KMS-11 (cell line): ENCODE measurements around the gene C16orf89.
"Not testable (repeated sequence)": the region's sequence is repeated elsewhere in the genome, so short reads cannot be mapped to it uniquely, and the experiment has no call there.

Experiments used
- H2AFZ ChIP-seq: fragments of 200-600 bp; sonication (generic); 2 replicates; pipeline ENCODE4 v1.6.1; 2016; ENCODE audit warnings: antibody characterized with exemption, mixed run types, low read depth
- H3K27ac ChIP-seq: fragments of 200-600 bp; sonication (generic); 2 replicates; pipeline ENCODE4 v1.6.1; 2016; ENCODE audit warnings: mild to moderate bottlenecking, mixed run types
- H3K27me3 ChIP-seq: fragments of 200-600 bp; sonication (generic); 2 replicates; pipeline ENCODE4 v1.6.1; 2017; ENCODE audit warnings: mild to moderate bottlenecking, low read depth, mixed run types, moderate library complexity; ENCODE audit not compliant: insufficient read depth
- H3K36me3 ChIP-seq: fragments of 200-600 bp; sonication (generic); 2 replicates; pipeline ENCODE4 v1.6.1; 2017; ENCODE audit warnings: mild to moderate bottlenecking, mixed run types; ENCODE audit not compliant: insufficient read depth
- H3K4me1 ChIP-seq: fragments of 200-600 bp; sonication (generic); 2 replicates; pipeline ENCODE4 v1.6.1; 2016; ENCODE audit warnings: mild to moderate bottlenecking, low read depth, mixed run types; ENCODE audit not compliant: poor library complexity, severe bottlenecking
- H3K4me2 ChIP-seq: fragments of 200-600 bp; sonication (generic); 2 replicates; pipeline ENCODE4 v1.7.0; 2016; ENCODE audit warnings: mild to moderate bottlenecking, mixed run types
- H3K4me3 ChIP-seq: fragments of 200-600 bp; sonication (generic); IDR thresholded peaks from 2 replicates; pipeline ENCODE4 v1.6.1; 2017; ENCODE audit warnings: low read depth, low read length, mixed read lengths; ENCODE audit not compliant: insufficient read depth
- H3K79me2 ChIP-seq: fragments of 200-600 bp; sonication (generic); 2 replicates; pipeline ENCODE4 v1.6.1; 2016; ENCODE audit warnings: low read depth, mixed run types; ENCODE audit not compliant: insufficient read depth
- H3K9ac ChIP-seq: fragments of 200-600 bp; sonication (generic); 2 replicates; pipeline ENCODE4 v1.6.1; 2016; ENCODE audit warnings: mild to moderate bottlenecking, mixed run types
- H4K20me1 ChIP-seq: fragments of 200-600 bp; sonication (generic); 2 replicates; pipeline ENCODE4 v1.6.1; 2016; ENCODE audit warnings: mild to moderate bottlenecking, mixed run types; ENCODE audit not compliant: insufficient read depth

Gene C16orf89

DNA sequence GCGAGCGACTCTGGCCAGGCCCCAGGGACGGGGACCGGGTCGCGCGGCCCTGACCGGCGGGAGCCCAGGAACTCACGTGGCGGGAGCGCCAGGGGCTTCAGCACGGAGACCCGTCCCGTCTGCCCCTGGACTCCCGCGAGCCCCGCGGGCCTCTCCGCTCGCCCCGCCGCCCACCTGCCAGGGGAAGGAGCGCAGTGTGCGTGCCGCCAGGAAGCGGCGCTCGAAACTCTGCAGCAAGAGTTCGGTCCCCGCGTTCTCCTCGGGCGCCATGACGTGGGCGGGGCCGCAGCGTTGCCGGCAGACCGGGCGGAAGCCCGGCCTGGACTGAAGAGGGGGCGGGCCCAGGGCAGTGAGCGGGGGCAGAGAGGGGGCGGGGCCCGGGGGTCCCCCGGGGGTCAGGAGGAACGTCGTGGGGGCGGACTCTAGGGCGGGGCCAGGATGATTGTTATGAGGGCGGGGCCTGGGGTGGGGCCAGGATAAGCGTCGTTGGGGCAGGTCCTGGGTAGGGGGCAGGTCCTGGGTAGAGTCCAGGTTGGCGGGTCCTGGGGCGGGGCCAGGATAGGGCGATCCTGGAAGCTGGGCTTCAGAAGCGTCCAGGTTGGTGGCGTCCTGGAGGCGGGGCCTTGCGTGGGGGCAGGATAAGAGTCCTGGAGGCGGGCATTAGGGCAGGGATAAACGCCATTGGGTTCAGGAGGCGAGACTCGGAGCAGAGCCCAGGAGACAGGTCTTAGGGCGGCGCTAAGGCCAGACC lies 31.9 kb upstream of the C16orf89 start, which contains the start of gene EEF2KMT:
Gene EEF2KMT, minus strand, starts transcription at position 326 of the 751 bp plus-strand sequence. Its CDS starts 56 bp downstream, at position 270.
- peak within 1 kb of the TSS; percentile 60 for H3K27ac ChIP-seq
- not testable (repeated sequence) for H3K36me3 ChIP-seq, H4K20me1 ChIP-seq, H3K4me3 ChIP-seq, H3K27me3 ChIP-seq
- H3K4me1 ChIP-seq: peaks cover 45% of the 10 kb centered on the region
- peak within 1 kb of the TSS; percentile 71 for H3K9ac ChIP-seq
- H3K79me2 ChIP-seq: peaks cover 11% of the 10 kb centered on the region; the same call in 1 of the 2 replicates
- H2AFZ ChIP-seq: peak within 1 kb of the TSS; percentile 59
- peak within 1 kb of the TSS; percentile 90 for H3K4me2 ChIP-seq

- Histone ChIP-seq H3K4me1 (peaks cover 51% of the 10 kb centered on the region), H3K9ac (peak overlapping the region; percentile 71), H3K79me2 (peaks cover 11% of the 10 kb centered on the region; the same call in 1 of the 2 replicates), H3K4me2 (peak overlapping the region; percentile 90), H2AFZ (peak overlapping the region; percentile 41), H3K27ac (peak overlapping the region; percentile 60)
- not testable (repeated sequence) for H4K20me1 ChIP-seq, H3K36me3 ChIP-seq, H3K27me3 ChIP-seq, H3K4me3 ChIP-seq
These were observed 31.3 kb upstream of the C16orf89 start for GRCh38 chr16:5097061-5097469.

GRCh38 chr16:5096437-5097060 lies 30.8 kb upstream of the C16orf89 start:
- not testable (repeated sequence) for H2AFZ ChIP-seq, H3K27me3 ChIP-seq, H4K20me1 ChIP-seq, H3K4me3 ChIP-seq, H3K36me3 ChIP-seq
- H3K79me2 ChIP-seq: peaks cover 11% of the 10 kb centered on the region; the same call in 1 of the 2 replicates
- peaks cover 54% of the 10 kb centered on the region for H3K4me1 ChIP-seq
- H3K27ac ChIP-seq: peak overlapping the region; percentile 60
- peak overlapping the region; percentile 71 for H3K9ac ChIP-seq
- H3K4me2 ChIP-seq: peak overlapping the region; percentile 90

DNA sequence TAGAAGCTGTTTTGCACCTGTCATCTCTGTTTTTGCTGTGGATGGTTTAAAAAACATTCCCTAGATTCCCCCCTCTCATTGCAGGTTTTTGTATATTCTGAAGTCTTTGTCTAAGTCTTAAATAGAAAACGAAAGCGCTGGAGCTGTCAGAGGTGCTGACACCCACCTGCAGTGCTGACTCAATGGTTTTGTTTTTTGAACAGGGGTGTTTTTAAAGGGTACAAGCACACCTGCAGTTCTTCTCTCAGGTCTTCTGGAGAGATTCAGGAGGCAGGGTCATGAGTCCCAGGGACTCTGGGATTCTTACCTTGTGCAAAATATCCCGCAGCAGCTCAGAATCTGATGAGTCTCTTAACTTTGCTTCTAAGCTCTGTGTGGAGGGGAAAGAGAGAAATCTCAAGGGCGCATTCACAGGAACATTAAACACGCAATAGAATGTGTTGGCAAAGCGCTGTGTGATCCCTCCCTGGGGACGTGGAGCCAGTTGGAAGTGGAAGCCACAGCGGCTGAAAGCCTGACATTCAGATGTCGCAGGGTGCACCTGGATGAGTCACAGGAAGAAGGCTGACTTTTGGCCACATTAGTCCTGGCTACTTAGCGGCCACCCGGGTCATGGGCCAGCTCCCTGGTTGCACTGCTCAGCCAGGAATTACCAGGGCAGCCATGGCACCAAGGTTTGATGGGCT lies 29.5 kb upstream of the C16orf89 start:
- H3K4me2 ChIP-seq: peak overlapping the region; percentile 66
- H3K27ac ChIP-seq: peak overlapping the region; percentile 60
- H3K36me3 ChIP-seq, H3K9ac ChIP-seq, H3K4me3 ChIP-seq, H4K20me1 ChIP-seq, H2AFZ ChIP-seq, H3K27me3 ChIP-seq: not testable (repeated sequence)
- peaks cover 11% of the 10 kb centered on the region; the same call in 1 of the 2 replicates for H3K79me2 ChIP-seq
- peaks cover 54% of the 10 kb centered on the region for H3K4me1 ChIP-seq

DNA sequence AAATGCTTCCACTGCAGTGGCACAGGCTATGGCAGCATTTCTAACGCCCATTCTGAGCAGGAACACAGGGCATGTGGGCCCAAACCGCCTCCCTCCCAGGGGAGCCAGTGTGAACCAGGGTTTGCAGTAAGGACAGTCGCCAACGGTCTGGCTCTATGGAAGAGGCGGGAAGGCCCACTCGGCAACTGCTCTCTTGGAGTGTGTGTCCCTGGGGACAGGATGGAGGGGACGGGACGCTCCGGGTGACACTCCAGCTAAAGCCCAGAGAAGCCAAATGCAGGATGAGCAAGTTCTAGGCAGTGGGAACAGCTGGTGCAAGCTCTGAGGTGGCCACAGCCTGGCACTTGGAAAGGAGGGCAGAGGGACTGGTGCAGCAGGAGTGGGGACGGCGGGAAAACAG lies 28.0 kb upstream of the C16orf89 start:
- H3K4me3 ChIP-seq, H3K27me3 ChIP-seq, H2AFZ ChIP-seq, H4K20me1 ChIP-seq, H3K36me3 ChIP-seq, H3K9ac ChIP-seq: not testable (repeated sequence)
- H3K27ac ChIP-seq: peak overlapping the region; percentile 66; the same call in 1 of the 2 replicates
- H3K79me2 ChIP-seq: peaks cover 11% of the 10 kb centered on the region; the same call in 1 of the 2 replicates
- H3K4me2 ChIP-seq: peak overlapping the region; percentile 64; the same call in 1 of the 2 replicates
- peaks cover 46% of the 10 kb centered on the region for H3K4me1 ChIP-seq

GRCh38 chr16:5093081-5093480 lies 27.3 kb upstream of the C16orf89 start:
- H3K4me3 ChIP-seq, H3K9ac ChIP-seq, H3K27ac ChIP-seq, H3K27me3 ChIP-seq, H3K4me2 ChIP-seq, H3K36me3 ChIP-seq, H4K20me1 ChIP-seq, H2AFZ ChIP-seq: not testable (repeated sequence)
- Histone ChIP-seq H3K4me1 (peaks cover 45% of the 10 kb centered on the region), H3K79me2 (peaks cover 11% of the 10 kb centered on the region; the same call in 1 of the 2 replicates)

DNA sequence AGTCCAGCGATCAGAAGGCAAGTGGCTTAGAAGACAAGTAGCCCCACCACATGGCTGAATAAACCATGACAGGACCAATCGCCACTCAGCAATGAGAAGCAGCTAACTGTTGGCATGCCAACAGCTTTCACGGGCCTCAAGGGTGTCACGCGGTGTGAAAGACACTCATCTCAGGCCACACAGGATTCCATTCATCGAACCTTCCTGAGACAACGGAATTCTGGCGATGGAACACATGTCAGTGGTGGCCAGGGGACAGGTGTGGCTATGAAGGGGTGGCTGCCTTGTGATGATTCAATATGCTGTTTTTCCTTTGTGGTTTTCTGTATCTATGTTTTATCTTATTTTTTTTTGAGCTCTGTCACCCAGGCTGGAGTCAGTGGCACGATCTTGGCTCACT lies 24.8 kb upstream of the C16orf89 start:
- H3K9ac ChIP-seq, H4K20me1 ChIP-seq, H3K36me3 ChIP-seq, H3K4me3 ChIP-seq, H3K27ac ChIP-seq, H3K4me2 ChIP-seq, H3K79me2 ChIP-seq, H2AFZ ChIP-seq, H3K27me3 ChIP-seq: not testable (repeated sequence)
- H3K4me1 ChIP-seq: peaks cover 35% of the 10 kb centered on the region

- H4K20me1 ChIP-seq, H2AFZ ChIP-seq, H3K4me2 ChIP-seq, H3K27ac ChIP-seq, H3K27me3 ChIP-seq, H3K9ac ChIP-seq, H3K4me3 ChIP-seq, H3K36me3 ChIP-seq, H3K79me2 ChIP-seq: not testable (repeated sequence)
- H3K4me1 ChIP-seq: peaks cover 31% of the 10 kb centered on the region
These were observed 24.3 kb upstream of the C16orf89 start for GRCh38 chr16:5089911-5090555.

GRCh38 chr16:5088936-5089335 lies 23.2 kb upstream of the C16orf89 start:
- not testable (repeated sequence) for H3K27me3 ChIP-seq, H3K79me2 ChIP-seq, H3K36me3 ChIP-seq, H3K27ac ChIP-seq, H3K4me3 ChIP-seq, H4K20me1 ChIP-seq, H3K4me2 ChIP-seq, H3K9ac ChIP-seq, H2AFZ ChIP-seq
- H3K4me1 ChIP-seq: peaks cover 22% of the 10 kb centered on the region
